HepG2 (cell line): Measurements from ENCODE around the gene TRIM23. TPM values are rescaled to one million over a fixed set of nuclear protein-coding genes. Genes with fewer than 3 reads are reported as not detected.

Experiments
- ATAC-seq: fragments of 200-7000 bp; cut with Tn5 transposase; 3 replicates; pipeline ENCODE4 v1.9.1; 2020; ENCODE audit warnings: mild to moderate bottlenecking, moderate library complexity
- BruUV-seq: library from RNA; stranded (reverse); fragments of 400-500 nt; replicated peaks from 2 replicates; lab custom pipeline; 2021; lab: Mats Ljungman, UMichigan
- CTCF ChIA-PET: fragments of 300-600 bp; formaldehyde crosslinking; extraction: SDS; loops from one replicate; lab custom pipeline; 2021; ENCODE audit warnings: low total read pairs, inconsistent platforms, low intra/inter-chr PET ratio; lab: Yijun Ruan, JAX
- POLR2A ChIA-PET: fragments of 350-600 bp; sonication (Branson Sonifier 250); formaldehyde crosslinking; loops from one replicate; lab custom pipeline; 2020; ENCODE audit warnings: antibody characterized with exemption, inconsistent platforms; lab: Yijun Ruan, JAX
- DNase-seq: peaks from one replicate; pipeline ENCODE4 v3.0.0-alpha.2; 2015; ENCODE audit warnings: low spot score
- FAIRE-seq: peaks from 3 replicates; lab custom pipeline; 2011; peaks lifted over from hg19 to GRCh38; lab: Jason Lieb, UNC
- H2AFZ ChIP-seq: one replicate; pipeline ENCODE4 v1.6.1; 2011; ENCODE audit warnings: low read length, inconsistent platforms
- H3K27ac ChIP-seq: fragments of 300-600 bp; 3 replicates; pipeline ENCODE4 v1.8.0; 2011; ENCODE audit warnings: mixed run types, mild to moderate bottlenecking, mixed read lengths, low read length, inconsistent platforms; ENCODE audit not compliant: insufficient read depth; ENCODE audit errors: extremely low read length
- H3K27me3 ChIP-seq, 2 experiments: fragments of 200-600 bp in 1 of 2; 2 replicates in 1 of 2; 3 replicates in 1 of 2; pipeline versions ENCODE4 v1.6.0 to v1.8.0; 2011; ENCODE audit warnings: low read length in 2 of 2, mild to moderate bottlenecking in 2 of 2, moderate library complexity in 2 of 2, inconsistent platforms in 1 of 2; ENCODE audit not compliant: insufficient read depth in 2 of 2, control insufficient read depth in 1 of 2
- H3K36me3 ChIP-seq, 2 experiments: fragments of 200-600 bp in 1 of 2; replicated peaks in 1 of 2; 2 replicates in 1 of 2; 3 replicates in 1 of 2; pipeline versions ENCODE4 v1.5.1 to v1.8.0; 2011; ENCODE audit warnings: low read length in 2 of 2, inconsistent platforms in 1 of 2; ENCODE audit not compliant: insufficient read depth in 2 of 2, control insufficient read depth in 1 of 2
- H3K4me1 ChIP-seq: 2 replicates; pipeline ENCODE4 v1.5.1; 2012; ENCODE audit warnings: low read length, inconsistent platforms; ENCODE audit not compliant: insufficient read depth
- H3K4me2 ChIP-seq: 2 replicates; pipeline ENCODE4 v1.6.0; 2011; ENCODE audit warnings: low read depth, low read length, inconsistent platforms
- H3K4me3 ChIP-seq, 3 experiments: fragments of 200-600 bp in 1 of 3; sonication (generic), shearing (Covaris generic) in 1 of 3; replicated peaks in 1 of 3; 2 replicates each; pipeline ENCODE4 v1.5.1; 2011 to 2016; ENCODE audit warnings: low read length in 3 of 3, inconsistent platforms in 2 of 3, low read depth in 2 of 3, mild to moderate bottlenecking in 2 of 3, control low read depth in 1 of 3, mixed read lengths in 1 of 3; ENCODE audit not compliant: insufficient read depth in 1 of 3
- H3K79me2 ChIP-seq: one replicate; pipeline ENCODE4 v1.6.1; 2011; ENCODE audit warnings: low read length, inconsistent platforms; ENCODE audit not compliant: insufficient read depth
- H3K9ac ChIP-seq: 2 replicates; pipeline ENCODE4 v1.6.0; 2011; ENCODE audit warnings: mild to moderate bottlenecking, low read depth, low read length, inconsistent platforms; ENCODE audit not compliant: insufficient read depth
- H3K9me3 ChIP-seq: 2 replicates; pipeline ENCODE4 v1.5.1; 2012; ENCODE audit warnings: mild to moderate bottlenecking, low read length
- H4K20me1 ChIP-seq: 2 replicates; pipeline ENCODE4 v1.6.0; 2011; ENCODE audit warnings: inconsistent platforms, mild to moderate bottlenecking, low read length, moderate library complexity; ENCODE audit not compliant: insufficient read depth
- DMAP1 ChIP-seq: IDR thresholded peaks from 2 replicates; pipeline ENCODE4 v1.6.1; 2016
- FOXK2 ChIP-seq: fragments of 450-650 bp; IDR thresholded peaks from 2 replicates; pipeline ENCODE4 v1.6.1; 2016
- FOXP1 ChIP-seq, 2 experiments: fragments of 450-650 bp in 1 of 2; IDR thresholded peaks; 2 replicates each; pipeline ENCODE4 v1.6.1; 2017 to 2018; ENCODE audit warnings: antibody characterized with exemption in 1 of 2
- IRF9 ChIP-seq: sonication (generic); formaldehyde crosslinking; IDR thresholded peaks from 2 replicates; pipeline ENCODE4 v1.8.0; 2022; ENCODE audit warnings: missing genetic modification reagents, mild to moderate bottlenecking, borderline replicate concordance
- POLR2AphosphoS5 ChIP-seq: IDR thresholded peaks from 2 replicates; pipeline ENCODE4 v1.6.1; 2012; ENCODE audit warnings: low read depth, low read length
- RAD51 ChIP-seq: fragments of 450-650 bp; IDR thresholded peaks from 2 replicates; pipeline ENCODE4 v1.6.1; 2016; ENCODE audit warnings: borderline replicate concordance
- ZBTB33 ChIP-seq: sonication (generic); formaldehyde crosslinking; IDR thresholded peaks from 2 replicates; pipeline ENCODE4 v1.4.0; 2020; ENCODE audit warnings: missing genetic modification reagents
- ZFX ChIP-seq: sonication (generic); formaldehyde crosslinking; IDR thresholded peaks from 2 replicates; pipeline ENCODE4 v1.4.0; 2020; ENCODE audit warnings: mild to moderate bottlenecking, low read depth, missing genetic modification reagents, moderate library complexity
- in situ Hi-C: cut with HindIII; loops from 2 replicates; pipeline ENCODE4 v1.10.0; 2017; ENCODE audit warnings: low pct_unique_long_range_greater_than_20kb; ENCODE audit not compliant: extremely low pct_ligation_motif_present
- intact Hi-C: fragments of 100-400 bp; cut with micrococcal nuclease; formaldehyde crosslinking; loops from one replicate; pipeline ENCODE4 v1.10.0; 2022; ENCODE audit not compliant: unreplicated experiment
- polyA plus RNA-seq, 8 experiments: library from polyadenylated mRNA; depleted of rRNA in 3 of 8; stranded (reverse) in 7 of 8; unstranded in 1 of 8; fragments of >200 nt; fragmentation: Illumina TruSeq in 4 of 8; extraction: Trizol in 4 of 8; gene quantifications; 2 replicates each; pipeline versions ENCODE4 v1.2.1 to v1.2.3, GENCODE V29; 2011 to 2016; ENCODE audit warnings: low read depth in 4 of 8, missing spikeins in 1 of 8, mixed read lengths in 1 of 8; ENCODE audit not compliant: insufficient read depth in 1 of 8
- total RNA-seq, 5 experiments: library from RNA; depleted of rRNA; stranded (reverse); fragments of >200 nt; fragmentation: Illumina TruSeq; extraction: Trizol; gene quantifications; 2 replicates each; pipeline ENCODE4 v1.2.3, GENCODE V29; 2016; ENCODE audit warnings: low read depth in 1 of 5

The TRIM23 gene
- total and polyA plus RNA-seq, 2 of the 13 experiments (the other 11 are each of a cell fraction or from before 2014, with no cell fraction given), result 4.6 to 11.4 TPM

GRCh38 chr5:65588694-65589093 lies 35.4 kb downstream of the TRIM23 start (continued):
- TF ChIP-seq ZBTB33 (CRISPR knock-in tag), result no peak
- no peak for TF ChIP-seq ZFX
- TF ChIP-seq, all 625 proteins: peak for 0

- no peak for FAIRE-seq
- TF ChIP-seq FOXP1 (IDR thresholded peaks at IDR 0.05), result no peak
- TF ChIP-seq FOXP1 (CRISPR knock-in tag; IDR thresholded peaks at IDR 0.05), result no peak
- TF ChIP-seq FOXK2, result no peak
- no peak for TF ChIP-seq RAD51
- no peak for TF ChIP-seq POLR2AphosphoS5
- TF ChIP-seq IRF9 (CRISPR knock-in tag), result no peak
- TF ChIP-seq DMAP1 (CRISPR knock-in tag), result no peak
- ChIA-PET POLR2A (no interaction called here), CTCF (no interaction called here)
- BruUV-seq, result no TSS peak
- ATAC-seq, result no peak
- DNase-seq, result no peak
- Histone ChIP-seq H3K27ac (no peak overlapping the region), H3K9ac (no peak overlapping the region), H2AFZ (no peak overlapping the region), H3K36me3 (peaks cover 4 to 41% of the 10 kb centered on the region in 2 experiments; a peak in 4 of 5 replicates), H3K4me2 (no peak overlapping the region), H3K79me2 (no peaks in the 10 kb centered on the region), H3K27me3 (no peaks in the 10 kb centered on the region), H4K20me1 (no peaks in the 10 kb centered on the region), H3K4me3 (no peak overlapping the region), H3K9me3 (no peaks in the 10 kb centered on the region), H3K4me1 (no peaks in the 10 kb centered on the region)
- intact Hi-C loops, result no loop called here
- in situ Hi-C loops, result no loop called here
Measured at GRCh38 chr5:65577141-65577540, 47.0 kb downstream of the TRIM23 start.
